ENCODE data around the gene PPM1E.
"Not testable (repeated sequence)": the region's sequence is repeated elsewhere in the genome, so short reads cannot be mapped to it uniquely, and the experiment has no call there.

Gene PPM1E

GRCh38 chr17:58840820-58841612, 85.4 kb downstream of the PPM1E start:
- no peak for DNase-seq (ENCODE audit: low read depth)

DNA sequence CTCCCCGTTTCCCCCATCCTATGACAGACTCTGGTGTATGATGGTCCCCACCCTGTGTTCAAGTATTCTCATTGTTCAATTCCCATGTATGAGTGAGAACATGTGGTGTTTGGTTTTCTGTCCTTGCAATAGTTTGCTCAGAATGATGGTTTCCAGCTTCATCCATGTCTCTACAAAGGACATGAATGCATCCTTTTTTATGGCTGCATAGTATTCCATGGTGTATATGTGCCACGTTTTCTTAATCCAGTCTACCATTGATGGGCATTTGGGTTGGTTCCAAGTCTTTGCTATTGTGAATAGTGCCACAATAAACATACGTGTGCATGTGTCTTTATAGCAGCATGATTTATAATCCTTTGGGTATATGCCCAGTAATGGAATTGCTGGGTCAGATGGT, 90.8 kb downstream of the PPM1E start:
- not testable (repeated sequence) for DNase-seq (ENCODE audit: low read depth)

- DNase-seq (ENCODE audit: low read depth) = not testable (repeated sequence)
These were observed 94.5 kb downstream of the PPM1E start for GRCh38 chr17:58850106-58850505.

GRCh38 chr17:58865301-58865700, 109.6 kb downstream of the PPM1E start:
- no peak for DNase-seq (ENCODE audit: low read depth)

DNA sequence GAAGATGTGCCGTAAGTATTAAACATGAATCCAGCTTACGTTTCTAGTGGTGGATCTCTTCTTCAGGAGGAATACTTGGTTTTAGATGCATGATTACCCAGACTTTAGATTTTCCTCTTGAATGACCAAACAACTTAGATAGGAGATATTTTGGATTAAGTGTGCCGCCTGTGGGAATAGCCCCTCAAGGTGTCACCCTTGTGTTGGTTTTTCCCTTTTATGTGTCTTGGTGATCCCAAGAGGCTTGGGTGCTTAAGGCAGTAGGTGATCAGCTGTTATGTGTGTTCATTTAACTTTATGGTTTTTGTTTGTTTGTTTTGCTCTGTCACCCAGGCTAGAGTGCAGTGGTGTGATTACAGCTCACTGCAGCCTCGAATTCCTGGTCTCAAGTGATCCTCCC, 115.1 kb downstream of the PPM1E start:
- no peak for DNase-seq (ENCODE audit: low read depth)

GRCh38 chr17:58873926-58874325, 118.3 kb downstream of the PPM1E start:
- DNase-seq (ENCODE audit: low read depth) = no peak

DNA sequence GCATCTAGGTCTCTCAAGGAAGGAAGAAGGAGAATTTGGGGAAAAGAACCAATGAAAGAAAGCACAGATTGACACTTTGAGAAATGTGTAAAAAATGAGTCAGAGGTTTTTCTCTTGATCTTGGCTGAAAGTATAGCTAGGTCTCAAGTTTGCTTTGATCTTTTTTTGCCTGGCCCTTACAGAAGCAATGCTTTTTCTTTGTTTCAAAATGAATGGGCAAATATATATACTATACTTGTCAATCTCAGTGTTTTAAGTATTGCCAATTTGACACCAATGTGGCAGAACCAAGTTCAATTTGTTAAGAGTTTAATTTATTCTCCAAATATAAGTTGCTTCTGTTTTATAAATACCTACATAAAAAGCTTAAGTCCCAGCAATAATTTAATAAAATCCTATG, 119.6 kb downstream of the PPM1E start:
- no peak for DNase-seq (ENCODE audit: low read depth)

DNA sequence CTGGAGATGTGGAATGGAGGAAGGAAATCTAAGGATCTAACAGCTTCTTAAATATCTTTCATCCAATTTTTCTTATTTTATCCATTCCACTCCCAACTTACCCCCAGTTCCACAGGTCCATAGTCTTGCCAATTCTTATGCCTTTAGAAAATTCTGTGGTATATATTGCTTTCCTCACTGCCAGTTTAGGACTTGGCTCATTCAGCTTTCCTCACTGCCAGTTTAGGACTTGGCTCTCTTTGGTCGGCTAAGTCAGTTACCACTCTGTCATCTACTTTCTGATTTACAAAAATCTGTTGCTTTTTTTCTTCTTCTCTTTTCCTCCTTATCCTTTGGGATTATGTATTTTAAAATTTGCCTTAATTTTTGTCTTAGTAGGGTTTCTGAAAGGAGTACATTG, 128.5 kb downstream of the PPM1E start:
- DNase-seq (ENCODE audit: low read depth) = no peak

GRCh38 chr17:58886514-58886913, 130.9 kb downstream of the PPM1E start:
- no peak for DNase-seq (ENCODE audit: low read depth)

DNA sequence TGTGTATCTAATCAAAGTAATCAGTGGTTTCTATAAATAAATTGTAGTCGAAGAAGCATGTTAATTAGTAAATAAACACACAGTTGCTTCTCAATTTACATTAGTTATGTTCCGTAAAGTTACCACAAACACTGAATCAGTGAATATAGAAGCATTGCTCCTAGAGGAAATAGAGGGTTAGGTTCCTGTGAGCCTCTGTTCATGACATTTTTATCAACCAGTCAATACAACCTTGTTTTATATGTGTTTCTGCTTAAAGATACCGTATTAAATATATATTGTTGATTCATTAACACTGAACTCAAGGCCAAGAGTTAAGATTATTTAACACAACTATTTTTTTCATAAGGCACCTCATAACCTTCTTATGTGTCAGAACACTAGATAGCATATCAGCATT, 134.3 kb downstream of the PPM1E start:
- DNase-seq (ENCODE audit: low read depth) = no peak

GRCh38 chr17:58899191-58899590, 143.5 kb downstream of the PPM1E start:
- no peak for DNase-seq (ENCODE audit: low read depth)

GRCh38 chr17:58902322-58902721, 146.7 kb downstream of the PPM1E start:
- no peak for DNase-seq (ENCODE audit: low read depth)

- no peak for DNase-seq (ENCODE audit: low read depth)
These were observed 156.2 kb downstream of the PPM1E start for GRCh38 chr17:58911741-58912343.

- DNase-seq (ENCODE audit: low read depth) = no peak
These were observed 157.9 kb downstream of the PPM1E start for GRCh38 chr17:58913552-58913951.

DNA sequence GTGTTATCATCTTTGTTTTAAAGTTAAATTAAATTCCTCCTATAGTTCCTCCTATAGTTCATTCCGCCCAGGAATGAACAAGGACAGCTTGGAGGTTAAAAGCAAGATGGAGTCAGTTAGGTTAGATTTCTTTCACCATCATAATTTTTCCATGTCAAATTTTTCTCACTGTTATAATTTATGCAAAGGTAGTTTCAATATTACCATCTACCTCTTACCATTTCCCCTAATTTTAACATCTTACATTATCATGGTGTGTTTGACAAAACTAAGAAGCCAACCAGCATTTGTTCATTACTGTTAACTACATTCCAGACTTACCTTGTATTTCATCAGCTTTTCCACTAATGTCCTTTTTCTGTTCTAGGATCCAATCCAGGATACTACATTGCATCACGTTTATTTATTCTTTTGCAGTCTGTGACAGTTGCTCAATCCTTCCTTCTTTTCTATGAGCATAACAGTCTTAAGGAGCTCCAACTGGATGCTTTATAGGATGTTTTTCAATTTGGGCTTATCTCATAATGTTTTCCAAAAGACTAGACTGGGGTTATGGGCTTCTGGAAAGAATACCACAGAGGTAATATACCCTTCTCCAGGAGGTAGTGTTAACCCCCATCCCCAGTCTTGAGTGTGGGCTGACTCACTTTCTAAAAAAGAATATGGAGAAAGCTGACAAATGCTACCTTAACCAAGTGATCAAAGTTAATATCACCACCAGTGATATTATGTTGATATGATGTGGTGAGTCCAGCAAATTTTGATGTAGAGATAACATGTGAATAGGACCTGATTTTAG, 158.5 kb downstream of the PPM1E start:
- no peak for DNase-seq (ENCODE audit: low read depth)

DNA sequence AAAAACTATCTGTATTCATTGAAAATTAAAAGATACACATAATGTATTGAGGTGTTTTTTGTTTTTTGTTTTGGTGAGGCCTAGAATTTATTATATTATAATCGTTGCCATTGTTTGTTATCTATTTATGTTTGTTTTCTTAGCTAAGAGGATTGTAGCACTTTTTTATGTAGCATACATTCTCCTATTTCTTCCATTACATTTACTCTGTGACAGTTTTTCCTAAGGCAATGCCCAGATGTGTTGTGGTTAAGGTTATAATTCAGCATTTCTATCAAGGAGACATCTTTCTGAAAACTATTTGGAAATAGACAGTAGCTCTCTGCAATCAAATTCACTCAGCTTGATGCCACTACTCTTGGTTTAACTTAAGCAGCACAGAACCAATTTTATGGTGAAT, 161.6 kb downstream of the PPM1E start:
- DNase-seq (ENCODE audit: low read depth) = no peak

GRCh38 chr17:58918072-58918471, 162.4 kb downstream of the PPM1E start:
- DNase-seq (ENCODE audit: low read depth) = no peak

GRCh38 chr17:58918884-58919283, 163.2 kb downstream of the PPM1E start:
- DNase-seq (ENCODE audit: low read depth) = no peak

DNA sequence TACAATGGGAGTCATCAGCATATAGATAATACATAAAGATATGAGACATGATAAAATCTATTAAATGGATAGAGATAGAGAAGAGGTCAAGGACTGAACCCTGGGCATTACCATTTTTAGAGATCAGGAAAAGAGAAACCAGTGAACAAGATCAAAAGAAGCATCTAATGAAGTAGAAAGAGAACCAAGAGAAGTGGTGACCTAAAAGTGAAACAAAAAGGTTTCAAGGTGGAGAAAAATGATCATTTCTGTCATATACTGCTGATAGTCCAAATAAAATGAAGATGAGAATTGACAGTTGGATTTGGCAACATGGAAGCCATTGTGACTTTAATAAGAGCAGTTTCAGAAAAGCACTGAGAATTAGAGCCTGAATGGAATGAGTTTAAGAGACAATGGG, 165.1 kb downstream of the PPM1E start:
- DNase-seq (ENCODE audit: low read depth) = no peak

- DNase-seq (ENCODE audit: low read depth) = no peak
These were observed 177.3 kb downstream of the PPM1E start for GRCh38 chr17:58932956-58933355.

- DNase-seq (ENCODE audit: low read depth) = no peak
These were observed 180.6 kb downstream of the PPM1E start for GRCh38 chr17:58936295-58936694.

DNA sequence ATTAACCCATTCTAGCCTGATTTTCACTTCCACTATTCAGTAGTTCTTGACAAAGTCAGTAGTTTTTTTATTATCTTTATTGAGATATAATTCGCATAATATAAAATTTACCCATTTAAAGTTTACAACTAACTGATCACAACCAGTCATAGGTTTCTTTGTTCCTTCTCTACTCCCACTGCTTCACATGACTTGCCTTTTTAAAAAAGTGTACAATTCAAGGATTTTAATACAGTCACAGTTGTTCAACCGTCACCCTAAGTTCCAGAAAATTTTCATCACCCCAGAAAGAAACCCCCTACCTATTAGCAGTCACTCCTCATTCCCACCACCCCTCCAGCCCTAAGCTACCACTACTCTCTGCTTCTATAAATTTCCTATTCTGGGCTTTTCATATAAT, 188.5 kb downstream of the PPM1E start:
- no peak for DNase-seq (ENCODE audit: low read depth)

GRCh38 chr17:58947411-58947810, 191.8 kb downstream of the PPM1E start:
- no peak for DNase-seq (ENCODE audit: low read depth)

All from stimulated activated CD8-positive, alpha-beta memory T cell treated with anti-CD3 and anti-CD28 coated beads, Interleukin-4, amount 100 ng/mL, for 24 hours (primary cell).